Calu3 (cell line): ENCODE data around the gene NOM1. TPM values are rescaled to one million over a fixed set of nuclear protein-coding genes. Genes with fewer than 3 reads are reported as not detected.

ENCODE experiments used
- BruUV-seq: library from RNA; stranded (reverse); fragments of 400-500 nt; replicated peaks from 2 replicates; lab custom pipeline; 2021; lab: Mats Ljungman, UMichigan
- CTCF ChIA-PET: fragments of 300-600 bp; sonication (Branson Sonifier 250); formaldehyde crosslinking; loops from one replicate; lab custom pipeline; 2022; ENCODE audit warnings: antibody characterized with exemption; lab: Charles Lee
- DNase-seq: peaks from one replicate; pipeline ENCODE4 v3.0.0; 2022
- H3K27ac Mint-ChIP-seq: one replicate; pipeline ENCODE4 v1.8.0; 2022; ENCODE audit warnings: mixed read lengths; ENCODE audit not compliant: unreplicated experiment
- H3K27me3 Mint-ChIP-seq: one replicate; pipeline ENCODE4 v1.8.0; 2022; ENCODE audit warnings: mixed read lengths; ENCODE audit not compliant: unreplicated experiment
- H3K36me3 Mint-ChIP-seq: one replicate; pipeline ENCODE4 v1.8.0; 2022; ENCODE audit warnings: mild to moderate bottlenecking, moderate library complexity, mixed read lengths; ENCODE audit not compliant: insufficient read depth, unreplicated experiment
- H3K4me1 Mint-ChIP-seq: one replicate; pipeline ENCODE4 v1.8.0; 2022; ENCODE audit warnings: mild to moderate bottlenecking, low read depth, mixed read lengths; ENCODE audit not compliant: unreplicated experiment
- H3K4me3 Mint-ChIP-seq: one replicate; pipeline ENCODE4 v1.8.0; 2022; ENCODE audit warnings: mild to moderate bottlenecking, low read depth, moderate library complexity, mixed read lengths; ENCODE audit not compliant: unreplicated experiment
- H3K9me3 Mint-ChIP-seq: one replicate; pipeline ENCODE4 v1.8.0; 2022; ENCODE audit warnings: low read depth, mixed read lengths; ENCODE audit not compliant: unreplicated experiment
- intact Hi-C: fragments of 100-400 bp; cut with micrococcal nuclease; formaldehyde crosslinking; loops from one replicate; pipeline ENCODE4 v1.10.0; 2022; ENCODE audit not compliant: unreplicated experiment
- total RNA-seq: library from RNA; stranded (reverse); gene quantifications from 2 replicates; pipeline ENCODE4 v1.2.3, GENCODE V29; 2022
- TF ChIP-seq, protein P1 (sequence below): fragments of 200-600 bp; IDR thresholded peaks from one replicate; pipeline ENCODE4 v1.8.0; 2022; ENCODE audit warnings: antibody characterized with exemption; ENCODE audit not compliant: unreplicated experiment

NOM1 gene
- total RNA-seq, 1 experiment from 2014 or later = 35.1 TPM

DNA sequence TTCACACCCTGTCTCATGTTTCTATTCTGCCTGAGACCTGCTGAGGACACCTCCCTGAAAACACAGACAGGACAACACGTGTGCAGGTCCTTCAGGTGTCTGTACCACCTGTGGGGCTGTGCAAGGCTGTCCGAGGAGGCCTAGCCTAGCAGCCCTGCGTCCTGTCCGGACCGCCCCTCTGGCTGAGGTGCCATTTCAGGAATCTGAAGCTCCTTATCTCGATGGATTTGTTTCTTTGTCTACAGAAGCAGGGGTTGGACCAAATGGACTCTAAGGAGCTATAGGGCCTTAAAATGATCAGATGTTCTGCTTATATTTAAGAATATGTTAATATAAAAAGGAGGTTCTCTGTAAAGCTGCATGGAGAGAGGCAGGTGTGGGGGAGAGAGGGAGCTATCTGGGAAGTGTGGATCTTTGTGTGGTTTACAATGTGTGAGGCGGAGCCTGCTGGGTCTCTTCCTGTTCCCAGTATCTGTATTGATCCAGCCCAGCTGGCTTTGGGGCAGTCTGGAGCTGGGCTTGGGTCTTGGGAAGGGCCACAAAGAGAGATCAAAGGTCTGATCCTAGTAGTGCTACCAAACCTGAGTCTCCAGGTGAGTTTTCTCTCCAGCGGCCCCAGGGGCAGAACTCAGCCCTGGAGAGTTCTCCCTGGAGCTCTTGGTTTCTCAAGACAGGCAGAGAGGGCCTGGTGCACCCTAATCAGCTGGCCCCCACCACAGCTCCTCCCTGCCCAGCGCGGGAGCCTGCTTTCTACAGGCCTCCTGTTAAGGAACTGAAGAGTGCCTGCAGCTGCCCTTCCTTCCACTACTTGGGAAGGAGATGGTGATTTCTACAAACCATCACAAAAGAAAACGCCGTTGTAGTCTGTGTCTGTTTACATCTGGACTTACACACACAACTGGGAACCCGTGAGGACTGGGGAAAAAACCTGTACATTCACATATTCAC is 64.4 kb downstream of the NOM1 start:
- Mint-ChIP-seq H3K4me3 (no peak overlapping the region), H3K27ac (no peak overlapping the region), H3K27me3 (peaks cover 7% of the 10 kb centered on the region), H3K36me3 (peaks cover 34% of the 10 kb centered on the region), H3K4me1 (peaks cover 14% of the 10 kb centered on the region), H3K9me3 (no peaks in the 10 kb centered on the region)
- DNase-seq = no peak
- intact Hi-C loops = no loop called here
- CTCF ChIA-PET = no interaction called here
- no TSS peak for BruUV-seq
- TF ChIP-seq, protein P1, sequence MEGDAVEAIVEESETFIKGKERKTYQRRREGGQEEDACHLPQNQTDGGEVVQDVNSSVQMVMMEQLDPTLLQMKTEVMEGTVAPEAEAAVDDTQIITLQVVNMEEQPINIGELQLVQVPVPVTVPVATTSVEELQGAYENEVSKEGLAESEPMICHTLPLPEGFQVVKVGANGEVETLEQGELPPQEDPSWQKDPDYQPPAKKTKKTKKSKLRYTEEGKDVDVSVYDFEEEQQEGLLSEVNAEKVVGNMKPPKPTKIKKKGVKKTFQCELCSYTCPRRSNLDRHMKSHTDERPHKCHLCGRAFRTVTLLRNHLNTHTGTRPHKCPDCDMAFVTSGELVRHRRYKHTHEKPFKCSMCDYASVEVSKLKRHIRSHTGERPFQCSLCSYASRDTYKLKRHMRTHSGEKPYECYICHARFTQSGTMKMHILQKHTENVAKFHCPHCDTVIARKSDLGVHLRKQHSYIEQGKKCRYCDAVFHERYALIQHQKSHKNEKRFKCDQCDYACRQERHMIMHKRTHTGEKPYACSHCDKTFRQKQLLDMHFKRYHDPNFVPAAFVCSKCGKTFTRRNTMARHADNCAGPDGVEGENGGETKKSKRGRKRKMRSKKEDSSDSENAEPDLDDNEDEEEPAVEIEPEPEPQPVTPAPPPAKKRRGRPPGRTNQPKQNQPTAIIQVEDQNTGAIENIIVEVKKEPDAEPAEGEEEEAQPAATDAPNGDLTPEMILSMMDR = no peak

DNA sequence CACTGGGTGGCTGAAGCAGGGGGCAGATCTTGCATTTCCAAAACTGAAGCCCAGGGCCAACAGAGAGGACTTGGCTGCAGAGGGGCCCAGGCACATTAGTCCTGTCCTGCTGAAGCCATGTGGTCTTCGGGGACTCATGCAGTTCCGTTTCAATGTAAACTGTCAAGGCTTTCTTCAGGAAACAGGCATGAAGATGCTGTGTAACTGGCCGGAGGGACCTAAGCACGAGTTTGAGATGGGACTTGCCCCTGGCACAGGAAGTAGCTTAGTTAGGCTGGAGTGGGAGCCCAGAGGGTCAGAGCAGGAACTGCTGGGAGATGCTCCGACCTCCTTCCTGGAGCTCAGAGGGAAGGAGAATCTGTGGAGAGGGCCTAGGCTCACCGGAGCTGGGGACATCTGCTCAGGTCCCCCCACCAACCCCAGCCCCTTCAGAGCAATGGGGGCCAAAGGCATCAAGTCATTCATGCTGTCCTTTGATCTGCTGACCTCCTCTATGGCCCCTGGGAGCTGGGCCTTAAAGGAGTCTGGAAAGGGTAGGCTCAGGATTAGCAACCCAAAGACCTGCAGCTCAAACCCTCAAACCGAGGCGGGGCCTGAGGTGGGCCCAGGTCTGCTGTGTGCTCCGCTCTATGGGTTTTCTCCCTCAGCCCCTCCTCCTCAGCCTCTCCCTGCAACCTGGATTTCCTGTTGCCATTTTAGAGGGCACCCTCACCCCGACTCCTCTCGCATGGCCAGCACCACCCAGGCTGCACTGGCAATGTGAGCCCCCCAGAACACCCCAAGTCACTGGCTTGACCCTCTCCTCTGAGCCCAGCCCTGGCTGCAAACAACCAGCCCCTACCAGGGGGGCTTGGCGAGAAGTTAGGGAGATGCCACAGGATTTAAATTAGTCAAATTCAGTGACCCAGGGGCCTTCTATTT is 65.4 kb downstream of the NOM1 start:
- no TSS peak for BruUV-seq
- Mint-ChIP-seq H3K4me1 (peaks cover 19% of the 10 kb centered on the region), H3K36me3 (peaks cover 28% of the 10 kb centered on the region), H3K9me3 (no peaks in the 10 kb centered on the region), H3K27me3 (peaks cover 14% of the 10 kb centered on the region), H3K27ac (no peak overlapping the region), H3K4me3 (no peak overlapping the region)
- CTCF ChIA-PET = no interaction called here
- DNase-seq = no peak
- TF ChIP-seq, protein P1 = no peak
- intact Hi-C loops = no loop called here

DNA sequence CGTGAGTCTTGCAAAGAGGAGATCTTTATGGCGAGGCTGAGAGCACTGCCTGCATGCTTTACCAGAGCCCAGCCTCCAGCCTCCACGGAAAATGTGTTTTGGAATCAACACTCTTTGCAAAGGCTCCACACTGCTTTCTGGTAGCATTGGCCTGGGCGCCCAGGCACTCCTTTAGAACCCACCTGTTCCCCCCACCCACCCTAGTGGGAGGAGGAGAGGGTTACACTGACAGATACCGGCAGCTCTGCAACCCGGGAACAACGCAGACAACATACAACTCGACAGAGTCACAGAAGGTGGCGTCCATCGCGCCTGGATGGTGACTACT is 66.5 kb downstream of the NOM1 start:
- DNase-seq = no peak
- intact Hi-C loops = no loop called here
- BruUV-seq = no TSS peak
- Mint-ChIP-seq H3K9me3 (no peaks in the 10 kb centered on the region), H3K27ac (no peak overlapping the region), H3K27me3 (peaks cover 14% of the 10 kb centered on the region), H3K36me3 (peaks cover 18% of the 10 kb centered on the region), H3K4me3 (no peak overlapping the region), H3K4me1 (peaks cover 19% of the 10 kb centered on the region)
- CTCF ChIA-PET = no interaction called here
- TF ChIP-seq, protein P1 = no peak

DNA sequence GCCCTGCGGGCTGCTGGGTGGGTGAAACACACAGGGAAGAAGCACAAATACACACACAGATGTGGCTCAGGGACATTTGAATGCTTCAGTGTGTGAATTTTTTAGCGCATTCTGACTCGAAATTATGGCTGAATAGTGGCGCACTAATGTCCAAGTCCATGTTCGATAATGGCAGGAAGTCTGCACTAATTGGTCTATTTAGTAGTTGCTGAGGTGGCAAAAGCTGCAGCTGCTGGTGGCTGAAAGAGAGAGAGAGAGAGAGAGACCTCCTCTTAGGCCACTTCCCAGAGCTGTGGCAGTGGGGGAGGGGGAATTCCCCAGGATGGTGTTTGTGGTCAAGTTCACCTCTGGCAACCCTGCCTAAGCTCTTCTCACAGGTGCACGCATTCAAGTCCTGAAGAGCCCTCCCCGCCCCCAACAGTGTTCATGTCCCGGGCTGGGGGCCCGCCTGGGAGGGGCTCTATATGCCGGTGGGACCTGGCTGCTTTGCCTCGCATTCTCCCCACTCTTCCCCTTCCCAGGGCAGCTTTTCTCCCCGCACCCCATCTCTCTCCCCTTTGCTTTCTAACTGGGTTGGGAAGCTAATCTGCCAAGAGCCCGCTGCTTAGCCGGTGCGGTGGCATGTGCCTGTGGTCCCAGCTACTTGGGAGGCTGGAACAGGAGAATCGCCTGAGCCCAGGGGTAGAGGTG is 67.0 kb downstream of the NOM1 start:
- CTCF ChIA-PET = no interaction called here
- Mint-ChIP-seq H3K36me3 (peaks cover 13% of the 10 kb centered on the region), H3K4me3 (no peak overlapping the region), H3K9me3 (no peaks in the 10 kb centered on the region), H3K27ac (no peak overlapping the region), H3K4me1 (peaks cover 17% of the 10 kb centered on the region), H3K27me3 (peaks cover 14% of the 10 kb centered on the region)
- TF ChIP-seq, protein P1 = no peak
- intact Hi-C loops = no loop called here
- no peak for DNase-seq
- no TSS peak for BruUV-seq
